ENCODE results near the gene ASTN2. TPM values are rescaled to one million over a fixed set of nuclear protein-coding genes. Genes with fewer than 3 reads are reported as not detected.

ASTN2 gene
- total RNA-seq, 2 experiments from 2014 or later, result 5.2 to 6.0 TPM

- Mint-ChIP-seq H3K9me3 (peaks cover 1% of the 10 kb centered on the region), H3K4me3 (no peak overlapping the region), H3K4me1 (no peaks in the 10 kb centered on the region), H3K27me3 (no peaks in the 10 kb centered on the region), H3K36me3 (no peaks in the 10 kb centered on the region), H3K27ac (no peak overlapping the region)
- no peak for DNase-seq
- ATAC-seq (ENCODE audit: low read depth), result no peak
- POLR2A ChIA-PET, result no interaction called here
These were observed 89.0 kb downstream of the ASTN2 start for GRCh38 chr9:117325831-117326230.

GRCh38 chr9:117325110-117325731, 89.6 kb downstream of the ASTN2 start:
- no peak overlapping the region for H3K27ac Mint-ChIP-seq
- ATAC-seq (ENCODE audit: low read depth) (no peak), DNase-seq (no peak)
- no peaks in the 10 kb centered on the region for H3K4me1 Mint-ChIP-seq
- POLR2A ChIA-PET, result no interaction called here
- H3K4me3 Mint-ChIP-seq, result no peak overlapping the region
- no peaks in the 10 kb centered on the region for H3K27me3 Mint-ChIP-seq
- H3K36me3 Mint-ChIP-seq, result no peaks in the 10 kb centered on the region
- H3K9me3 Mint-ChIP-seq, result peaks cover 1% of the 10 kb centered on the region

- DNase-seq, result no peak
- Mint-ChIP-seq H3K27ac (no peak overlapping the region), H3K4me1 (no peaks in the 10 kb centered on the region), H3K36me3 (no peaks in the 10 kb centered on the region), H3K9me3 (peaks cover 1% of the 10 kb centered on the region), H3K27me3 (no peaks in the 10 kb centered on the region), H3K4me3 (no peak overlapping the region)
- ATAC-seq (ENCODE audit: low read depth), result no peak
- POLR2A ChIA-PET, result no interaction called here
These were observed 91.5 kb downstream of the ASTN2 start for GRCh38 chr9:117323390-117323789.

GRCh38 chr9:117317192-117317591, 97.7 kb downstream of the ASTN2 start:
- H3K27ac Mint-ChIP-seq, result no peak overlapping the region

GRCh38 chr9:117315236-117315635, 99.6 kb downstream of the ASTN2 start:
- ATAC-seq (ENCODE audit: low read depth) (no peak), DNase-seq (no peak)
- Mint-ChIP-seq H3K9me3 (no peaks in the 10 kb centered on the region), H3K4me1 (no peaks in the 10 kb centered on the region), H3K27me3 (no peaks in the 10 kb centered on the region), H3K36me3 (no peaks in the 10 kb centered on the region), H3K27ac (no peak overlapping the region), H3K4me3 (no peak overlapping the region)
- POLR2A ChIA-PET, result no interaction called here

More at GRCh38 chr9:117317192-117317591, 97.7 kb downstream of the ASTN2 start:
- POLR2A ChIA-PET, result no interaction called here
- H3K36me3 Mint-ChIP-seq, result no peaks in the 10 kb centered on the region
- no peak for ATAC-seq (ENCODE audit: low read depth)
- H3K27me3 Mint-ChIP-seq, result no peaks in the 10 kb centered on the region
- no peak overlapping the region for H3K4me3 Mint-ChIP-seq
- no peaks in the 10 kb centered on the region for H3K9me3 Mint-ChIP-seq
- DNase-seq, result no peak
- no peaks in the 10 kb centered on the region for H3K4me1 Mint-ChIP-seq

GRCh38 chr9:117313989-117314388, 100.9 kb downstream of the ASTN2 start:
- no peaks in the 10 kb centered on the region for H3K36me3 Mint-ChIP-seq
- H3K4me1 Mint-ChIP-seq, result no peaks in the 10 kb centered on the region
- DNase-seq, result no peak
- no peaks in the 10 kb centered on the region for H3K9me3 Mint-ChIP-seq
- no peak overlapping the region for H3K27ac Mint-ChIP-seq
- H3K4me3 Mint-ChIP-seq, result no peak overlapping the region
- no peak for ATAC-seq (ENCODE audit: low read depth)
- POLR2A ChIA-PET, result no interaction called here
- H3K27me3 Mint-ChIP-seq, result no peaks in the 10 kb centered on the region

GRCh38 chr9:117307701-117308100, 107.2 kb downstream of the ASTN2 start:
- POLR2A ChIA-PET, result no interaction called here
- H3K4me3 Mint-ChIP-seq, result no peak overlapping the region

GRCh38 chr9:117306032-117306431, 108.8 kb downstream of the ASTN2 start:
- H3K9me3 Mint-ChIP-seq, result no peaks in the 10 kb centered on the region
- H3K36me3 Mint-ChIP-seq, result no peaks in the 10 kb centered on the region
- no peak overlapping the region for H3K27ac Mint-ChIP-seq
- DNase-seq (no peak), ATAC-seq (ENCODE audit: low read depth) (no peak)
- POLR2A ChIA-PET, result no interaction called here
- H3K27me3 Mint-ChIP-seq, result no peaks in the 10 kb centered on the region
- no peaks in the 10 kb centered on the region for H3K4me1 Mint-ChIP-seq
- no peak overlapping the region for H3K4me3 Mint-ChIP-seq

More at GRCh38 chr9:117307701-117308100, 107.2 kb downstream of the ASTN2 start:
- no peak for DNase-seq
- Mint-ChIP-seq H3K36me3 (no peaks in the 10 kb centered on the region), H3K27me3 (no peaks in the 10 kb centered on the region), H3K27ac (no peak overlapping the region), H3K9me3 (no peaks in the 10 kb centered on the region), H3K4me1 (no peaks in the 10 kb centered on the region)
- no peak for ATAC-seq (ENCODE audit: low read depth)

- ATAC-seq (ENCODE audit: low read depth), result no peak
These were observed 109.4 kb downstream of the ASTN2 start for GRCh38 chr9:117305454-117305853.

GRCh38 chr9:117304549-117304948, 110.3 kb downstream of the ASTN2 start:
- DNase-seq, result no peak
- H3K27me3 Mint-ChIP-seq, result no peaks in the 10 kb centered on the region
- no peaks in the 10 kb centered on the region for H3K36me3 Mint-ChIP-seq
- H3K4me1 Mint-ChIP-seq, result no peaks in the 10 kb centered on the region
- H3K4me3 Mint-ChIP-seq, result no peak overlapping the region
- H3K9me3 Mint-ChIP-seq, result no peaks in the 10 kb centered on the region
- no peak overlapping the region for H3K27ac Mint-ChIP-seq
- no peak for ATAC-seq (ENCODE audit: low read depth)
- POLR2A ChIA-PET, result no interaction called here

More at GRCh38 chr9:117305454-117305853, 109.4 kb downstream of the ASTN2 start:
- DNase-seq, result no peak
- no peaks in the 10 kb centered on the region for H3K27me3 Mint-ChIP-seq
- H3K36me3 Mint-ChIP-seq, result no peaks in the 10 kb centered on the region
- H3K4me1 Mint-ChIP-seq, result no peaks in the 10 kb centered on the region
- H3K9me3 Mint-ChIP-seq, result no peaks in the 10 kb centered on the region
- POLR2A ChIA-PET, result no interaction called here
- H3K27ac Mint-ChIP-seq, result no peak overlapping the region
- H3K4me3 Mint-ChIP-seq, result no peak overlapping the region

- H3K27ac Mint-ChIP-seq, result no peak overlapping the region
- H3K9me3 Mint-ChIP-seq, result no peaks in the 10 kb centered on the region
- no peak for DNase-seq
- H3K4me3 Mint-ChIP-seq, result no peak overlapping the region
- H3K4me1 Mint-ChIP-seq, result no peaks in the 10 kb centered on the region
- ATAC-seq (ENCODE audit: low read depth), result no peak
- H3K36me3 Mint-ChIP-seq, result no peaks in the 10 kb centered on the region
- POLR2A ChIA-PET, result no interaction called here
- H3K27me3 Mint-ChIP-seq, result no peaks in the 10 kb centered on the region
These were observed 111.1 kb downstream of the ASTN2 start for GRCh38 chr9:117303643-117304230.

- Mint-ChIP-seq H3K27me3 (no peaks in the 10 kb centered on the region), H3K27ac (no peak overlapping the region), H3K9me3 (no peaks in the 10 kb centered on the region), H3K4me1 (no peaks in the 10 kb centered on the region), H3K36me3 (no peaks in the 10 kb centered on the region), H3K4me3 (no peak overlapping the region)
- no peak for DNase-seq
- POLR2A ChIA-PET, result no interaction called here
- ATAC-seq (ENCODE audit: low read depth), result no peak
These were observed 112.4 kb downstream of the ASTN2 start for GRCh38 chr9:117302487-117302886.

GRCh38 chr9:117300371-117301110, 114.3 kb downstream of the ASTN2 start:
- Mint-ChIP-seq H3K27me3 (no peaks in the 10 kb centered on the region), H3K4me3 (no peak overlapping the region), H3K4me1 (no peaks in the 10 kb centered on the region), H3K36me3 (no peaks in the 10 kb centered on the region), H3K9me3 (no peaks in the 10 kb centered on the region), H3K27ac (no peak overlapping the region)
- DNase-seq (no peak), ATAC-seq (ENCODE audit: low read depth) (no peak)
- POLR2A ChIA-PET, result no interaction called here

- POLR2A ChIA-PET, result no interaction called here
- Mint-ChIP-seq H3K4me1 (no peaks in the 10 kb centered on the region), H3K9me3 (peaks cover 3% of the 10 kb centered on the region), H3K27ac (no peak overlapping the region), H3K36me3 (no peaks in the 10 kb centered on the region), H3K4me3 (no peak overlapping the region), H3K27me3 (no peaks in the 10 kb centered on the region)
- ATAC-seq (ENCODE audit: low read depth) (no peak), DNase-seq (no peak)
These were observed 118.4 kb downstream of the ASTN2 start for GRCh38 chr9:117296453-117296852.

All from activated naive CD8-positive, alpha-beta T cell treated with anti-CD3 and anti-CD28 coated beads, Interleukin-2, amount 10 ng/mL, durations not matched to agents 7 days and 5 days (primary cell).